Nephron progenitor cell (in vitro differentiated cells): ENCODE results near the gene NR5A1.
A peak's percentile ranks its signal among the peaks of the same experiment; 100 is the strongest.

Experiments
- DNase-seq: peaks from one replicate; pipeline ENCODE4 v3.0.0; 2021
- H3K27ac Mint-ChIP-seq: 2 replicates; pipeline ENCODE4 v1.8.0; 2021; ENCODE audit warnings: mild to moderate bottlenecking, moderate library complexity, mixed read lengths
- H3K27me3 Mint-ChIP-seq: 2 replicates; pipeline ENCODE4 v1.8.0; 2021; ENCODE audit warnings: mild to moderate bottlenecking, low read depth, mixed read lengths; ENCODE audit not compliant: poor library complexity
- H3K36me3 Mint-ChIP-seq: 2 replicates; pipeline ENCODE4 v1.8.0; 2021; ENCODE audit warnings: low read depth, mixed read lengths
- H3K4me1 Mint-ChIP-seq: 2 replicates; pipeline ENCODE4 v1.8.0; 2021; ENCODE audit warnings: mixed read lengths
- H3K4me3 Mint-ChIP-seq: 2 replicates; pipeline ENCODE4 v1.8.0; 2021; ENCODE audit warnings: mild to moderate bottlenecking, moderate library complexity, mixed read lengths
- H3K9me3 Mint-ChIP-seq: 2 replicates; pipeline ENCODE4 v1.8.0; 2021; ENCODE audit warnings: mild to moderate bottlenecking, moderate library complexity, mixed read lengths
- TF ChIP-seq, protein P1 (sequence below): fragments of 200-600 bp; sonication (generic); IDR thresholded peaks from 2 replicates; pipeline ENCODE4 v1.5.0; 2021; ENCODE audit warnings: antibody characterized with exemption

The NR5A1 gene

DNA sequence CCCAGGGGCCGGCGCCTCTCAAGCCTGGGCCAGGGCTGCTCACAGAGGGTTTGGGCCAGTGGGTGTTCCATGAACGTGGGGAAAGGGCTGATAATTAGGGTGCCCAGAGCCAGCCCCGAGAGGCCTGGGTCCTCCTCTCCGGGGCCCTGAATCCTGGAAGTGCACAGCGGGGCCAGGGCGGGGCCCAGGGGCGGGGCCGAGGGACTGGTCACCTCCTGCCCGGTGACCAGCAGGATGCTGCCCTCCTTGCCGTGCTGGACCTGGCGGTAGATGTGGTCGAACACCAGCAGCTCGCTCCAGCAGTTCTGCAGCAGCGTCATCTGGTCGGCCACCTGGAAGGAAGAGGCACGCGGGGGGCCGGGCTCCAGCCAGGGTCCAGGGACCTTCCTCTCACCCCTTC lies 14.4 kb downstream of the NR5A1 start:
- no peak overlapping the region for H3K27ac Mint-ChIP-seq
- no peaks in the 10 kb centered on the region for H3K36me3 Mint-ChIP-seq
- H3K9me3 Mint-ChIP-seq = no peaks in the 10 kb centered on the region
- H3K4me3 Mint-ChIP-seq = no peak overlapping the region
- TF ChIP-seq, protein P1, sequence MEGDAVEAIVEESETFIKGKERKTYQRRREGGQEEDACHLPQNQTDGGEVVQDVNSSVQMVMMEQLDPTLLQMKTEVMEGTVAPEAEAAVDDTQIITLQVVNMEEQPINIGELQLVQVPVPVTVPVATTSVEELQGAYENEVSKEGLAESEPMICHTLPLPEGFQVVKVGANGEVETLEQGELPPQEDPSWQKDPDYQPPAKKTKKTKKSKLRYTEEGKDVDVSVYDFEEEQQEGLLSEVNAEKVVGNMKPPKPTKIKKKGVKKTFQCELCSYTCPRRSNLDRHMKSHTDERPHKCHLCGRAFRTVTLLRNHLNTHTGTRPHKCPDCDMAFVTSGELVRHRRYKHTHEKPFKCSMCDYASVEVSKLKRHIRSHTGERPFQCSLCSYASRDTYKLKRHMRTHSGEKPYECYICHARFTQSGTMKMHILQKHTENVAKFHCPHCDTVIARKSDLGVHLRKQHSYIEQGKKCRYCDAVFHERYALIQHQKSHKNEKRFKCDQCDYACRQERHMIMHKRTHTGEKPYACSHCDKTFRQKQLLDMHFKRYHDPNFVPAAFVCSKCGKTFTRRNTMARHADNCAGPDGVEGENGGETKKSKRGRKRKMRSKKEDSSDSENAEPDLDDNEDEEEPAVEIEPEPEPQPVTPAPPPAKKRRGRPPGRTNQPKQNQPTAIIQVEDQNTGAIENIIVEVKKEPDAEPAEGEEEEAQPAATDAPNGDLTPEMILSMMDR = no peak
- H3K4me1 Mint-ChIP-seq = peaks cover 44% of the 10 kb centered on the region
- no peak for DNase-seq
- H3K27me3 Mint-ChIP-seq = peaks cover 85% of the 10 kb centered on the region

DNA sequence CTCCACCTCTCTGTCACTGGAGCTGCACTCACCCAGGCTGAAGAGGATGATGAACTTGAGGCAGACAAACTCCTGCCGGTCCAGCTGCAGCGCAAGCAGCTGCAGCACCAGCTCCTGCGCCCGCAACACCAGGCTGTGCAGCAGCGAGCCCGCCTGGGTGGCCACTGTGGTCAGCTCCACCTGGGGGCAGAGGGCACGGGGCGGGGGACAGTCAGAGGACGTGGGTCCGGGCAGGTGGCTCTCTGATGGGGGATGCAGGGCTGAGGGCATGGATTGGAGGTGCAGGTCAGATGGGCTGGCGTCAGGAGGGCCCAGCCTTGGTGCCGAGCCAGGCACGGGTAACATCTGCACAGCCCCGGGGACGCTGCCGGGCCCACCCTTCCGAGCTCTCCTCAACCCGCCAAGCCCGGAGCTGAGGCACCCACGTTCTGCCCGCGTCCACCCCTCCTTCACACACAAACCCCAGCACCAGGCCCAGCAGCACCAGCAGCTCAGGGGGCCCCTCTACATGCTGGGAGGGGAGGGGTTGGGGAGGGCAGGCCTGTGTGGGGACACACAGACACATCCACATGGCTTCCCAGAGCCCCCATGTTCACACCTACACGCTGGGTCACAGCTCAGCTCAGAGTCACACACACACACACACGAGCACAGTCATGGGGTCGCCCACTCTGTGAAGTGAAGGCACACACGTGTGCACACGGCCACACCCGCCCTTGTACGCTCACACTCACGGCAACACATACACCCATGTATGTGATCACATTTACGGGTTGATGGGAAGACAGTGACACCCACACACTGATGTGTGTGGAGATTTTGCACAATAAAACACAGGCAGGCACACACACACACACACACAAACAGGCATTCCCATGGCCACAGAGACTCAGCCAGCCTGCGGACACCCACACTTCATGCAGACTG lies 15.9 kb downstream of the NR5A1 start:
- H3K36me3 Mint-ChIP-seq = no peaks in the 10 kb centered on the region
- H3K27ac Mint-ChIP-seq = no peak overlapping the region
- H3K4me1 Mint-ChIP-seq = peaks cover 29% of the 10 kb centered on the region
- H3K4me3 Mint-ChIP-seq = no peak overlapping the region
- H3K27me3 Mint-ChIP-seq = peaks cover 85% of the 10 kb centered on the region
- TF ChIP-seq, protein P1 = no peak
- DNase-seq = no peak
- no peaks in the 10 kb centered on the region for H3K9me3 Mint-ChIP-seq

DNA sequence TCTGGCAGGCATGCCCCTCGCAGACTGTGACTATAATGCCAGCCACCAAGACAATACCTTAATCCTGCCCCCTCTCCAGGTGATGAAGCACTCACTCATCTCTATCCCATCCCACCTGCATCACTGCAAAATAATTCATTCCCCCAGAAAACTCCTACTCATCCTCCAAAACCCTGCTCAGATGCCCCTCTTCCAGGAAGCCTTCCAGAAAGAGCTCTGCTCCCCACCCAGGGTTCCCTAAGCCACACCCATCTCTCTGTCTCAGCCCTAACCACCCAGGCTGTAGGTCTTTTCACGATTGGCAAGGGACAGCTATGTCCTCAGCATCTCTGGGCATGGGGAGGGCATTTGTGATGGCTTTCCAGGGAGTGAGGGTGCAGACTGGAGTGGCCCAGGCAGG lies 17.2 kb downstream of the NR5A1 start:
- Mint-ChIP-seq H3K4me3 (no peak overlapping the region), H3K27me3 (peaks cover 85% of the 10 kb centered on the region), H3K36me3 (no peaks in the 10 kb centered on the region), H3K27ac (no peak overlapping the region), H3K9me3 (no peaks in the 10 kb centered on the region), H3K4me1 (peaks cover 22% of the 10 kb centered on the region)
- TF ChIP-seq, protein P1 = no peak
- no peak for DNase-seq

DNA sequence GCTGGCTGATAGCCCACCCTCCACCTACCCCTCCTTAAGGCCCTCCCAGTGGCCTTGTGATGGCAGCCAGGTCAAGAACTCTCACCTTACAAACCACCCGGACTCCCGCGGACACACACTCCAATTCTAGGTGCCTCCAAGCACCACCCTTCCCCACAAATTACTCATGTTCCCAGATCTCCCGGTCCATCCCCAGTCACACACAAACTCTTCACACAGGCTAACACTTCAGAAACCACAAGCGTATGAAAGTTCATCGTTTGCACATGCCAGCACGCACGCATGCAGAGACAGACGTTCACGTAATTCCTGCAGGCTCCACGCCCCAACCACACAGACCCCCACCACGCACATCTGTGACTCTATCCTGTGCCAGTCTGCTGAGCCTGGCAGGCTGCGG lies 18.0 kb downstream of the NR5A1 start:
- no peaks in the 10 kb centered on the region for H3K9me3 Mint-ChIP-seq

DNA sequence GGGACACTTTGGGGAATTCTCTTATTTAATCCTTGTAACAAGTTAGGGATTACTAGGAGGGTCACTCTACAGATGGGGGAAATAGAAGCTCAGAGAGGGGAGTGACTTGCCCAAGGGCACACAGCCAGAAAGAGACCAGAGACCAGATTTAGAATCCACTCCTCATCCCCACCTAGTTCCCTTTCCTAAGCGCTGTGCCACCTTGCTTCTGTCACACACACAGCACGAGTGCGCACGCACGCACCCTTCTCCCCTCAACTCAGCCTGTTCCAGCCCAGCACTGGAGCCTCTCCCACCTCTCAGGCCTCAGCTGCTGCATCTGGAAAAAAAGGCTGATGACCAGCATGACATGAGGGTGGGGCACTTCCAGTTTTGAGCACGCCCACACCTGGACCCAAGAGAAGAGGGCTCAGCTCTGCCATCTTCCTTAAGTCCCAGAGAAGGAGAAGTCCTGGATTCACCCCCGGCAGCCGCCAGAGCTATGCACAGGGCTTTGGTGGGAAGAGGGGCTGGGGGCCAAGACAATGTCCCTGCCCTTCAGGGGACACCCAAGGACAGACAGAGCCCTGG lies 18.5 kb downstream of the NR5A1 start:
- no peak overlapping the region for H3K4me3 Mint-ChIP-seq
- no peaks in the 10 kb centered on the region for H3K36me3 Mint-ChIP-seq
- H3K27ac Mint-ChIP-seq = peak overlapping the region; percentile 14
- peaks cover 12% of the 10 kb centered on the region for H3K4me1 Mint-ChIP-seq
- peaks cover 85% of the 10 kb centered on the region for H3K27me3 Mint-ChIP-seq
- TF ChIP-seq, protein P1 = no peak
- DNase-seq = no peak
- no peaks in the 10 kb centered on the region for H3K9me3 Mint-ChIP-seq

More for the DNA sequence above, 18.0 kb downstream of the NR5A1 start:
- H3K27ac Mint-ChIP-seq = no peak overlapping the region
- H3K27me3 Mint-ChIP-seq = peaks cover 85% of the 10 kb centered on the region
- no peak for DNase-seq
- TF ChIP-seq, protein P1 = no peak
- no peaks in the 10 kb centered on the region for H3K36me3 Mint-ChIP-seq
- peaks cover 17% of the 10 kb centered on the region for H3K4me1 Mint-ChIP-seq
- H3K4me3 Mint-ChIP-seq = no peak overlapping the region
